ENCODE data around the gene SLC28A1.

Gene SLC28A1

GRCh38 chr15:84990507-84990906 lies 106.0 kb downstream of the SLC28A1 start:
- DNase-seq (ENCODE audit: low read depth): no peak
- in situ Hi-C loops (cut with HindIII; ENCODE audit: low sequenced_read_pairs): no loop called here
- H3K4me3 ChIP-seq (ENCODE audit: low read depth, low read length): no peak overlapping the region
- TF ChIP-seq, protein P1, sequence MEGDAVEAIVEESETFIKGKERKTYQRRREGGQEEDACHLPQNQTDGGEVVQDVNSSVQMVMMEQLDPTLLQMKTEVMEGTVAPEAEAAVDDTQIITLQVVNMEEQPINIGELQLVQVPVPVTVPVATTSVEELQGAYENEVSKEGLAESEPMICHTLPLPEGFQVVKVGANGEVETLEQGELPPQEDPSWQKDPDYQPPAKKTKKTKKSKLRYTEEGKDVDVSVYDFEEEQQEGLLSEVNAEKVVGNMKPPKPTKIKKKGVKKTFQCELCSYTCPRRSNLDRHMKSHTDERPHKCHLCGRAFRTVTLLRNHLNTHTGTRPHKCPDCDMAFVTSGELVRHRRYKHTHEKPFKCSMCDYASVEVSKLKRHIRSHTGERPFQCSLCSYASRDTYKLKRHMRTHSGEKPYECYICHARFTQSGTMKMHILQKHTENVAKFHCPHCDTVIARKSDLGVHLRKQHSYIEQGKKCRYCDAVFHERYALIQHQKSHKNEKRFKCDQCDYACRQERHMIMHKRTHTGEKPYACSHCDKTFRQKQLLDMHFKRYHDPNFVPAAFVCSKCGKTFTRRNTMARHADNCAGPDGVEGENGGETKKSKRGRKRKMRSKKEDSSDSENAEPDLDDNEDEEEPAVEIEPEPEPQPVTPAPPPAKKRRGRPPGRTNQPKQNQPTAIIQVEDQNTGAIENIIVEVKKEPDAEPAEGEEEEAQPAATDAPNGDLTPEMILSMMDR (IDR thresholded peaks at IDR 0.05; ENCODE audit: low read depth, low read length, missing control alignments): no peak

DNA sequence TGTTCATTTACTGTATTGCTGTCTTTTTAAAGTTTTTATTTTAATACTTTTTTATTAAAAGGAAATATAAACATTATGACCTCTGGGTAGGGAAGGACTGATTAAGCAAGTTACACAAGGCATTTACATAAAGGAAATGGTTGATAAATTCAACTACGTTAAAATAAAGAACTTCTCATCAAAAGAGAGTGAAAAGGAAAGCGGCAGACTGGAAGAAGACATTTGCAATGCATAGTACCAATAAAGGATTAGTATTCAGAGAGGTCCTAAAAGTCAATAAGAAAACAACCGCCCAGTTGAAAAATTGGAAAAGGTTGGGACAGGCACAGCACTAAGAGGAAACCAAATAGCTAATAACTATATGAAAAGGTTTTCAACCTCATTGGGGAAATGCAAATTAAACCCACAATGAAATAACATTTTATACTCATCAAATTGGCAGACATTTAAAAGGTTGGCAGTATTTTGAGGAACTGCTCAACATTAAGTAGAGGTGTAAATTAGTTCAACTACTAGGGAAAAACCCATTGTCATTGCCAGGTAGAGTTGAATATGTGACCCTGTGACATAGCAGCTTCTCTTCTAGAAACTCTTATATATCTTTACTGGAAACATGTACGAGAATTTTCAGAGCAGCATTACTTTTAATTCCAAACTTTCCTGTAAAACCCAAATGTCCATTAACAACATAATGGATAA lies 106.7 kb downstream of the SLC28A1 start:
- in situ Hi-C loops (cut with HindIII; ENCODE audit: low sequenced_read_pairs): no loop called here
- TF ChIP-seq, protein P1 (IDR thresholded peaks at IDR 0.05; ENCODE audit: low read depth, low read length, missing control alignments): no peak

GRCh38 chr15:84992157-84992944 lies 107.9 kb downstream of the SLC28A1 start:
- peak; percentile 64 for DNase-seq (ENCODE audit: low read depth)
- no peak overlapping the region for H3K4me3 ChIP-seq (ENCODE audit: low read depth, low read length)
- in situ Hi-C loops (cut with HindIII; ENCODE audit: low sequenced_read_pairs): no loop called here
- TF ChIP-seq, protein P1 (IDR thresholded peaks at IDR 0.05; ENCODE audit: low read depth, low read length, missing control alignments): no peak

More for the DNA sequence above, 106.7 kb downstream of the SLC28A1 start:
- no peak for DNase-seq (ENCODE audit: low read depth)
- no peak overlapping the region for H3K4me3 ChIP-seq (ENCODE audit: low read depth, low read length)
